Stimulated activated CD4-positive, alpha-beta T cell treated with anti-CD3 and anti-CD28 coated beads, TNF-alpha, amount 100 ng/mL, for 4 hours (primary cell): ENCODE data around the gene SNRNP40.
"Not testable (repeated sequence)": the region's sequence is repeated elsewhere in the genome, so short reads cannot be mapped to it uniquely, and the experiment has no call there.

Experiments used
- DNase-seq, 3 experiments: peaks; one replicate each; pipeline ENCODE4 v3.0.0-alpha.2; 2020; ENCODE audit warnings: low read depth in 3 of 3

The SNRNP40 gene

GRCh38 chr1:31296486-31297276, at the start of gene SNRNP40, which contains the start of gene ZCCHC17:
SNRNP40 (minus strand) TSS chr1:31296788; CDS start chr1:31296751, 37 bp downstream.
ZCCHC17 (plus strand) TSS chr1:31297032; CDS start chr1:31310099, 13,067 bp downstream.
- DNase-seq = peak; percentile 68 to 91 (median 86)

GRCh38 chr1:31345635-31346034, 49.0 kb upstream of the SNRNP40 start:
- no peak for DNase-seq

GRCh38 chr1:31344503-31344902, 47.9 kb upstream of the SNRNP40 start:
- no peak for DNase-seq

- DNase-seq = no peak
Observed at GRCh38 chr1:31336687-31337467, 40.3 kb upstream of the SNRNP40 start.

DNA sequence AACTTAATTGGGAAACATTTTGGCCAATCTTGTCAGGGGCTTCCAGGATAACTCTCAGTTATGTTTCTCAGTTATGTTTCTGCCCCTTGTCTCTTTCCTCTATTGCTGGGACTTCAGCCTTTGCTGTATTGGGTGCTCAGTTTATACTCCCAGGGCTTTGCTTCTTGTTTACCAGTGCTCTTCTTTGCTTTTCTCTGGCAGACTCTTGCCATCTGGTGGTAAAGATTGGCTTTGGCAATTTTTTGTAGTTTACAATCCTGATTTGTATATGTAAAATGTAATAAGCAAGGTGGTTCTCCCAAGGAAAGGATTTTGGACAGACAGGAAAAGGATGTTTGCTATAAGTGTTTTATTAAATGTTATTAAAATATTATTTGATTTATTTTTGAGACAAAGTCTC, 38.4 kb upstream of the SNRNP40 start:
- DNase-seq = no peak

GRCh38 chr1:31327381-31327780, 30.8 kb upstream of the SNRNP40 start:
- DNase-seq = no peak

DNA sequence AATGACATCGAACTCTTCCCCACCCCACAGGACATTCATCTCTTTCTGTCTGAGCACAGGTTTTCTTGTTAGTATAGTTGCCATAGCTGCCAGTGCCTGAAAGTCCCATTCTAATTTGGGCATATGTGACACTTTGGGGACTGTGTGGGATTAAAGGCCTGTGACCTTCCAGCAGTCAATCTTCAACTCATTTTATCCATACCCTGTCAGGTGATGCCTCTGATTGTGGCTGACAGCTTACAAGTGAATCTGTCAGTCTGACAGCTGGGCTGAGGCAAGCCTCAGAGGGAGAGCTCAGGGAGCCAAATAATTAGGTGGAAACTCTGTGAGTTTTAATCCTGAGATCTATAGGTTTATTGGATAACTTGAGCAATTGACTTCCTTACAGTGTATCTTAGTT, 29.9 kb upstream of the SNRNP40 start:
- no peak for DNase-seq

DNA sequence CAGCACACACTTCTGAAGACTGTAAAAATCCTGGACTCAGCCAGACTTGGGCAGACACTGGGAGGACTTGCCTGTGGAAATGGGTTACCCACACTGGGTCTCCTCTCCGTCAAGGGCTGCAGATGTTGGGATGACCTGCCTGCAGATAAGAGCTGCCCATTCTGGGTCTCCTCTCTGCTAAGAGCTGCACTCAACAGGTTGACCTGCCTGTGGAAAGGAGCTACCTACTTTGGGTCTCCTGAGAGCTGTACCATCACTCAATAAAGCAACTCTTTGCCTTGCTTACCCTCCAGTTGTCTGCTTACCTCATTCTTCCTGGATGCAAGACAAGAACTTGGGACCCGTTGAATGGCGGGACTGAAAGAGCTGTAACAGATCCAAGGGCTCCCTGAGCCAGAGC, 28.4 kb upstream of the SNRNP40 start:
- DNase-seq = no peak

DNA sequence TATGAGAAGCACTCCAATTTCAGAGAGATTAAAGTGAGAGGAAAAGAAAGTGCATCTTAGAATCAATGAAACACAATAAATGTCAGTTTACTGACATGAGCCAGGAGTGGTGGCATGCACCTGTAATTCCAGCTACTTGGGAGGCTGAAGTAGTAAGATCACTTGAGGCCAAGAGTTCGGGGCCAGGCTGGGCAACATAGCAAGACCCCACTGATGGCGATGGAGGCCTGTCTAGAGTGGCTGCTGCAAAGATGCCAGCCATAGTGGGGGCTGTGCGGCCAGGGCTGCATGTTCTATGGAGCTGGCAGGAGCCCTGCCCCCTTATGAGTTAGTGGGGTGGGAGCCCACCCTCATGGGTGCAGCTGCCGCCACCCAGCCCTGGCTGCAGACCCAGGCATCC, 27.5 kb upstream of the SNRNP40 start:
- no peak for DNase-seq

DNA sequence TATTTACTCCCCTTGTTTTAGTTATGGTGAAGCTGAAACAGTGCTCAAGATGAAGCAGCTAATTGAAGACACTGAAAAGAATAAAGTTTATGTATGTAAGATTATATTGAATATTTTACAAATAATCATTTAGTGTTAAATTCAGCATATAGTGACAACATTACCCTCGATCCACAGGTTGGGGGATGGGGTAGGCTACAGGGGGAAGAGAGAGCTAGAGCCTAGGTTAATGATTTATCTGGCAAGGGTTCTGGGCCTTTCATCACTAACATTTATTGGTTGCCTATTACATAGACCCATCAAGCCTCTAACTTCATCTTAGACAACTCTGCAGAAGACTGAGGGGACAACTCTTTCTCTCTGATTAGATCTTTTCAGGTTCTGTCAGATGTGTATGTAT, 21.6 kb upstream of the SNRNP40 start:
- no peak for DNase-seq

DNA sequence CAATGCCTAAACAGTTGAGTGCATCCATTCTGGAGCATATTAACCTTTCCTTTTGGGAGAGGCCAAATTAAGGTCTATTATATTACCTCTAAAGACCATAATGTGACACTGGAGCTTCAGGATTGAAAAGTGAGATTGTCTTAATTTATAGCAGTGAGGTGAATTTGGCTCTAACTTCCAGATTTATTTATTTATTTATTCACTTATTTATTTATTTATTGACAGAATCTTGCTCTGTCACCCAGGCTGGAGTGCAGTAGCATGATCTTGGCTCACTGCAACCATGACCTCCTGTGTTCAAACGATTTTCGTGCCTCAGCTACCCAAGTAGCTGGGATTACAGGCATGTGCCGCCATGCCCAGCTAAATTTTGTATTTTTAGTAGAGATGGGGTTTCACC, 19.3 kb upstream of the SNRNP40 start:
- no peak for DNase-seq

DNA sequence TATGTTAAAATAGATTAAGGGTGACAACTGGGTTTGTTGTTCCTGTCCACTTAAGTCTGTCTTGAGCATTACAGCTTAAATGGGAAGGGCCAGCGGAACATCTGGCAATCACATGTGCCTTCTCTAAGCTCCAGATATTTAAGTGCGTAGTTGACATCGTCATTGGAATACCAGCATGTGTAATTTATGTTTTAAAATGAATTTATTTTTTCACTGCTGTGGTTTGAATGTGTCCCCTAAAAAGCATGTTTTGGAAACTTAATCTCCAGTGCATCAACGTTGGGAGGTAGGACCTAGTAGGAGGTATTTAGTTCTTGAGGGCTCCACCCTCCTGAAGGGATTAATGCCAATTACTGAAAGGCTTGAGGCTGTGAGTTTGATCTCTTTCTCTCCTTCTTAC, 13.6 kb upstream of the SNRNP40 start:
- DNase-seq = no peak

GRCh38 chr1:31308036-31308435, 11.4 kb upstream of the SNRNP40 start:
- no peak for DNase-seq

DNA sequence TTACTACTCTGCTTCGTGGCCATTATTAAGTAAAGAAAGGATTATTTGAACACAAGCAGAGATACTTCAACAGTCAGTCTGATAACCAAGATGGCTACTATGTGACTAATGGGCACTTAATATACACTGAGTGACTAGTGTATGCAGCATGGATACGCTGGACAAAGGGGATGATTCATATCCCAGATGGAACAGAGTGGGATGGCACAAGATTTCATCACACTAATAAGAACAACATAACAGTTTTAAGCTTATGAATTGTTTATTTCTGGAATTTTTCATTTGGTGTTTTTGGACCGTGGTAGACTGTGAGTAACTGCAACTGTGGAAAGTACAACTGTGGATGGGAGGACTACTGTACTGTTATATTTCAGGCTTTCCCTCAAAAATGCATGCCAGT, 9.7 kb upstream of the SNRNP40 start:
- no peak for DNase-seq

DNA sequence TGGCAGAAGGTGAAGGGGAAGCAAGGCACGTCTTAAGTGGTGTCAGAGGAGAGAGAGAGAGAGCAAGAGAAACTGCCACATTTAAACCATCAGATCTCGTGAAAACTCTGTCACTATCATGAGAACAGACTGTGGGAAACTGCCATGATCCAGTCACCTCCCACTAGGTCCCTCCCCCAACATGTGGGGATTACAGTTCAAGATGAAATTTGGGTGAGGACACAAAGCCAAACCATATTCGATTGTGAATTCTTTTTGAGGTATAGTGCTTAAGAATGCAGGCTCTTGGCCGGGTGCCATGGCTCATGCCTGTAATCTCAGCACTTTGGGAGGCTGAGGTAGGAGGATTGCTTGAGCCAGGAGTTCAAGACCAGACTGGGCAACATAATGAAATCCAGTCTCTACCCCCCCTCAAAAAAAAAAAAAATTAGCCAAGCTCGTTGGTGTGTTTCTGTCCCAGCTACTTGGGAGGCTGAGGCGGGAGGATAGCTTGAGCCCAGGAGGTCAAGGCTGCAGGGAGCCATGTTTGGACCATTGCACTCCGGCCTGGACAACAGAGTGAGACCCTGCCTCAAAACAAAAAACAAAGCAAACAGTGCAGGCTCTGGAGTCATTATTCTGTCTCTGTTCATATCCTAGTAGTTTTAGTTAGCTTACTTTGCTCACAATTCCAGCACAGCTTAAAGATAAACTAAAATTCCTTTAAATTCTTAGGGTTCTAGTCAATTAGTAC, 6.3 kb upstream of the SNRNP40 start:
- no peak for DNase-seq

DNA sequence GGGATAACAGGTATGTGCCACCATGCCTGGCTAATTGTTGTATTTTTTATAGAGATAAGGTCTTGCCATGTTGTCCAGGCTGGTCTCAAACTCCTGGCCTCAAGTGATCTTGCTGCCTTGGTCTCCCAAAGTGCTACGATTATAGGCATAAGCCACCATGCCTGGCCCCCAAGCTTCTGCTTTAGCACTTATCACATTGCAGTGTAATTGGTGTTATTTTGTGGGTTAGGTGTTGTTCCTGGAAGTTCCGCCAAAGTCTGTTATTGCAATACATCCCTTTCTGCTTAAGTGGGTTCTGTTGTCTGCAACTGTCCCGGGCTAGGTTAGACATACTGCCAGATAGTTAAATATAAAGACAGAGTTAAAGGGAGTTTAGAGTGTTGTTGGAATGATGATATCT, 3.6 kb upstream of the SNRNP40 start:
- DNase-seq = no peak

GRCh38 chr1:31299365-31299764, 2.8 kb upstream of the SNRNP40 start:
- no peak for DNase-seq

DNA sequence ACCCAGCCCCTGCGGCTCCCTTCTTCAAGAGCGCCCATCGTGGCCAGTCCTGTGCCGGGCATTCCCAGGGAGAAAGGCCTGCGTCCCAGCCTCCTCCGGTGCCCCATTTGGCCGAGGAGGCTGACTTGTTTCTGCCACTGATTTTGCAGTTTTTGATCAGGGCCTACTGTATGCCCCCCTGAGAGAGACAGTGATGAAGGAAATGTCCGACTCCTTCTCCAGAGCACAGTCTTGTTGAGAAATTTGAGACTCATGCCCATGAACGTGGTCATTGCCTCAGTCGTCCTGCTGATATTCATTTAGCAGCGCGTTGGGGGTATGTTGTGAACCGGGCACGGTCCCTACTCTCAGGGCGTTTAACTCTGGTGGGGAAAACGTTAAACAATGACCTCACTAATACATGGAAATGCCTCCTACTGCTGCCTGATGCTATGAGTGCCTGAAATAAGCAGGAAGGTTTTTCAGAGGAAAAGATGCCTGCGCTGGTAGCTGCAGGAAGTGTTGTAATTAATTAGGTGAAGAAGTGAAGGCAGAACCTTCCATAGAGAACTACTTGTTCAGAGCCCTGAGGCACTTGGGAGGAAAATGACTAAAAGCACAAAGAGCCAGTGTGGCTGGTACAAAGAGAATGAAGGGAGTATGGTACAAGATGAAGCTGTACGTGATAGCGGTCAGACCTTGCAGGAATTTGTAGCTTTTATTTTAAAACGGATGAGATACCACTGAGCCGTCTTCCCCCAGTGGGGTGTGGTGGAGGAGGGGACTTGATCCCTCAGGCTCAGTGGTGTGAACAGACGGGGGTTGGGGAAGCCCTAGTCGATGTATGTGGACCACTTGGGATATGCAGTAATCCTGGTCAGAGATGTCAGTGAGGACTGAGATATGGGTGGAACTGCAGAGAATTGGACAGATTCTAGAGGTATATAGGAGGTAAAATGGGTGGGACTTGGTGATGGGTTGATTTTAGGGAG, 974 bp upstream of the SNRNP40 start:
- DNase-seq = peak in 1 of 3 experiments; percentile 2

DNA sequence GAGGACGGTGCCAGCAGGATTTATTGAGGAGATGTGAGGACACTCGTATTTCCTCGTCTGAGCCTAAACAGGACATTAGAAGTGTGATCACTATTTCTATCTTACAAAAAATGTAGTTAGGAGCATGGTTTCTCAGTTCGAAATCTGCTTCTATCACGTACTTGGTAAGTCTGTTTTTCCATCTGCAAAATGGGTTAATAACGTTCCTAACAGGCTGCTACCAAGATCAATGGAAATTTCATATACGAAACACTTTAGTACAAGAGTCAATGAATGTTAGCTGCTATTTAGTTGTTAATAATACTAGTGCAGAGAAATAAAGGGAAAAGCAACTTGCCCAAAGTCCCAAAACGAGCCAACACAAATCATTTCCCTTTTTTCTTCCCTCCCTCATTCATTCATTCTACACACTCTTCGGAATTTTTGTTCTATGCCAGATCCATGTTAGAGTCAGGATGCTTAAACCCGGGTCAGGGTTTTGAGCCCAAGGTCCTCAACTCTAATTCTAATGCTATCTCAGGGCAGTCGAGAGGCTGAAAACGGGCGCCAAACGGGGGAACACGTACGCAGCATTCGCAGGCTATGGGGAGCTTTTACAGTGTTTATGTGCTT, 608 bp downstream of the SNRNP40 start:
- no peak for DNase-seq

- DNase-seq = no peak
Observed at GRCh38 chr1:31289021-31289420, 7.6 kb downstream of the SNRNP40 start.

DNA sequence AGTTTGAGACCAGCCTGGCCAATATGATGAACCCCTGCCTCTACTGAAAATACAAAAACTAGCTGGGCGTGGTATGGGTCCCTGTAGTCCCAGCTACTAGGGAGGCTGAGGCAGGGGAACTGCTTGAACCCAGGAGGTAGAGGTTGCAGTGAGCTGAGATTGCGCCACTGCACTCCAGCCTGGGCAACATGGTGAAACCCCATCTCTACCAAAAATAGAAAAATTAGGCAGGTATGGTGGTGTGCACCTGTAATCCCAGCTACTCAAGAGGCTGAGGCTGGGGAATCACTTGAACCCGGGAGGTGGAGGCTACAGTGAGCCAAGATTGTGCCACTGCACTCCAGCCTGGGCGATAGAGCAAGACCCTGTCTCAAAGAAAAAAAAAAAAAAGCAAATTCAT, 8.8 kb downstream of the SNRNP40 start:
- DNase-seq = not testable (repeated sequence)
